Measurements from ENCODE around the gene GNAO1.

GRCh38 chr16:56212144-56212543 lies 20.9 kb downstream of the GNAO1 start:
- TF ChIP-seq CTCF (optimal IDR thresholded peaks at IDR 0.05 in 1 of 3, IDR thresholded peaks at IDR 0.05 in 1 of 3, conservative IDR thresholded peaks at IDR 0.05 in 1 of 3; ENCODE audit: extremely low read depth in 1 of 3, insufficient read depth in 2 of 3, low read length in 3 of 3) (no peak), EZH2 (IDR thresholded peaks at IDR 0.05; ENCODE audit: low read length) (no peak)

All from keratinocyte (primary cell).